T-helper 2 cell treated with Interferon-gamma antibody and Interleukin-4, amounts not matched to agents 100 ng/mL and 5 ng/mL, for 36 hours (primary cell): Measurements from ENCODE around the gene PPP1R13B. TPM values are rescaled to one million over a fixed set of nuclear protein-coding genes. Genes with fewer than 3 reads are reported as not detected.
"Not testable (repeated sequence)": the region's sequence is repeated elsewhere in the genome, so short reads cannot be mapped to it uniquely, and the experiment has no call there.

Source experiments
- intact Hi-C: fragments of 100-400 bp; cut with micrococcal nuclease; formaldehyde crosslinking; loops from one replicate; pipeline ENCODE4 v1.15.1; 2023
- total RNA-seq: library from RNA; stranded (reverse); gene quantifications from 2 replicates; pipeline ENCODE4 v1.2.3, GENCODE V29; 2022

Gene PPP1R13B
- total RNA-seq, 1 donor from 2014 or later, result 8.9 TPM

DNA sequence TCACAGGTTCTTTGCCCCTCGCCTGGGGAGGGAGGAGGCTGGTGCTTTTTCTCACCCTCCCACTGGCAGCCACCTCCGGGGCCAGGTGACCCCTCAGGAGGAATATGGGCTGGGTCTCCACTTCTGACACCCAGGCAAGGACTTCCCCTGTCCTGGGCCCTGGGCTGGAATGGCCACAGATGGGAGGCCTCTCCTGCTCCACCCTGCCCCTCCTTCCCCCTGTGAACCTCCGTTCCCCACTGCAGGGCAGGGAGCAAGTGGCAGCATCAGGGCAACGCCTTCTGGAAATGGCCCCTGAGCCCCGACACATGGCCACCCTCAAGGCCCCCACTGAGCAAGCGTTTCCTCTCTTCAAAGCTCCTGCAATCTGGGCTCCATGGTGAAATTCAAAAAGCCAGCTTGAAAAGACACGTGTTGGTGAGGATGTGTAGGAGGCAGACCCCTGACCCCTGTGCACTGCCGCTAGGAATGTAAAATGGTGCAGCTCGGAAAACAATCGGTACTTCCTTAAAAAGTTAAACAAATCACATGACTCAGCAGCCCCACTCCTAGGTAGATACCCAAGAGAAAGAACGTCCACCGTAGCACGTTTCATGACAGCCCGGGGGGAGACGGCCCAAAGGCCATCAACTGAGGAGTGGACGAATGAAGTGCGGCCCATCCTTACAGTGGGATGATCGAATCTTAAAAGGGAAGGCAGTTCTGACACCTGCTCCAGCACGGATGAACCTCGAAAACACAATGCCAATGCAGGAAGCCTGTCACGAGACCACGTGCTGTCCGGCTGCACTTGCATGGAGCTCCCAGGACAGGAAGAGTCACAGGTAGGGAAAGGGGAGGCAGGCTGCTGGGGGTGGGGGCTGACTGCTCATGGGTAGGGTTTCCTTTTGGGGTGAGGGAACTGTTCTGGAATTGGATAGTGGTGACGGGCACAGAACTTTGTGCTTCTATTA lies 143.7 kb downstream of the PPP1R13B start:
- intact Hi-C loops, result no loop called here

DNA sequence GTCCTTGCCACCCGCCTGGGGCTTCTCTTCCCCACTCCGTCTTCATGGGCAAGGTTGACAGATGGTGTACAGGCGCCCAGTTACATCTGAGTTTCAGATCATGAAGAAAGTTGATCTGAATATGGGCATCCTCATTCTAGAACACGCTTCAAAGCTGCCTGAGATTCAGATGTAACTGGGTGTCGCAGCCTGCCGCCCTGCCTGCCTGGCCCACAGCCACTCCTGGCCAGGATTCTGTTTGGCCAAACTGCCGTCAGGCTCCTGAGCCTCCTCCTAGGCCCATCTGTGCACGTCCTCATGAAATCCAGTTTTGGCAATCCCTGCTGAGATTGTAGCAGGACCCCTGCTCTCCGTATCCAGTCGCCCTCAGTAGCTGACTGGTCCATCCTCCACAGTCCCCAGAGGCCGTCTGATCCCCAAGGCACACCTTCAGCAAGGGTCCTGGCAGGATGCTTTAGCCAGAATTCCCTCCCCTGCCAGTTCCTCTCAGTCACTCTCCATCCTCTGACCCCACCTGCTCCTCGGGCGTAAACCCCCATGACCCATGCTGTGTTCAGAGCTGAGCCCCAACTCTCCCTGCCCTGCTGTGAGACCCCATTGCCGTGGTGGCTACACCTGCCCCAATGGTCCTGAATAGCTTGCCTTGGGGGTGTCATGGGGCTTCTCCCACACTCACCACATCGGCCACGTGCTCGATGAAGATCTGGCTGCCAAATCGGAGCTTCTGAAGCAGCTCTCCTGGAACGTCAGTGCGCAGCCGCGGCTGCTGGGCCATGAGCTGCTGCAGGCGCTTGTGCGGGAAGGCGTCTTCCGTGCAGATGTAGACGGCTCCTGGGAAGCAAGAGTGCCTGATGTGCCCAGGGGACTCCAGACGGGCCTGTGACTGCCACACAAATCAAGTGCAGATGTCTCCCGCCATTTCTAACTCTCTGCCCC lies 144.6 kb downstream of the PPP1R13B start:
- intact Hi-C loops, result no loop called here

DNA sequence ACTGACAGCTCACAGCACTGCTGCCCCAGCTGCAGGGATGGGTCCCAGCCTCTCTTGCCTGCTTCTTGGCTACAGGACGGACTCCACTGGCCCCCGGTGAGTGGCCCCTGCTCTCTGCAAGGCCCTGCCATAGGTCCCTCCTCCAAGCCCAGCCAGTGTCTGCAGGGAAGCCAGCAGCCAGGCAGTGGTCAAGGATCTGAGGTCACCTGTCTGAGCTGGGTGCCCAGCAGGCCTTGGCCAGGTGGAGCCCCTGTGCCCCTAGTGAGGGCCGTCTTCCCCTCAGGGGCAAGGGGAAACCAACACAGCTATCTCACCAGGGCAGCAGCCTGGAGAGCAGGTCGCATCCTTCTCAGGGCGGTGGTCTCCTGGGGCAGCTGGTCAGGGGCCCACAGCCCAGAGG lies 145.3 kb downstream of the PPP1R13B start:
- intact Hi-C loops, result no loop called here

DNA sequence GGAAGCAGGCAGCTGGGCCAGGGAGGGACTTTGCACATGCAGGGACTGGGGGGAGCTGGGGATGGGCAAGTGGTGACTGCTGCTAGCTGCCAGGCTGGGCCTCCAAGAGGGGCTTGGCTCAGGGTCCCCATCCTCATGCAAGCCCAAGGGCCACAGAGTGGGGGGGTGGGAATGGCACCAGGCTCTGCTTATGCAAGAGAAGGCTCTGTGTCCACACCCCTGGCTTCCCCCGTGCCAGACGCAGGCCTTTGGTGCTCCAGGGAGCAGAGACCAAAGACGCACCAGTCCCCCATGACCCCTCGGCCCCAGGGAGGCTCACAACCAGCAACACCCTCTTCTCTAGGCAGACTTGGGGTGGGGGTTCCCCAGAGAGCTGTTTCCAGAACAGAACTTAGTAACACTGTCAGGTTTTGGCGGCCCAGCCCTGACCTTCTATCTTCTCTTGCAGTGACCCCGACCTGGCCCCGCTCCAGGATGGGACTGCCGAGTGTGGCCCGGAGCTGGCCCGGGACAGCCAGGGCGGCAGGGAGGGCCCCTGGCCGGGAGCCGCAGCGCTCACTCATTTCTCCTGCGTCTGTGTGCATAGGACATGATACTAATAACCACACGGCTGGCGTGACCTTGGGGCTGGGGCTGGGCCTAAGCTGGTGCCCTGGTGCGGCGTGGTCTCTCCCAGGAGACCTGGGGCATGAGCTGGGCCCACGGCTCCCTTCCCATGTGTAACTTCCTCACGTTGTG lies 146.5 kb downstream of the PPP1R13B start:
- intact Hi-C loops, result no loop called here

DNA sequence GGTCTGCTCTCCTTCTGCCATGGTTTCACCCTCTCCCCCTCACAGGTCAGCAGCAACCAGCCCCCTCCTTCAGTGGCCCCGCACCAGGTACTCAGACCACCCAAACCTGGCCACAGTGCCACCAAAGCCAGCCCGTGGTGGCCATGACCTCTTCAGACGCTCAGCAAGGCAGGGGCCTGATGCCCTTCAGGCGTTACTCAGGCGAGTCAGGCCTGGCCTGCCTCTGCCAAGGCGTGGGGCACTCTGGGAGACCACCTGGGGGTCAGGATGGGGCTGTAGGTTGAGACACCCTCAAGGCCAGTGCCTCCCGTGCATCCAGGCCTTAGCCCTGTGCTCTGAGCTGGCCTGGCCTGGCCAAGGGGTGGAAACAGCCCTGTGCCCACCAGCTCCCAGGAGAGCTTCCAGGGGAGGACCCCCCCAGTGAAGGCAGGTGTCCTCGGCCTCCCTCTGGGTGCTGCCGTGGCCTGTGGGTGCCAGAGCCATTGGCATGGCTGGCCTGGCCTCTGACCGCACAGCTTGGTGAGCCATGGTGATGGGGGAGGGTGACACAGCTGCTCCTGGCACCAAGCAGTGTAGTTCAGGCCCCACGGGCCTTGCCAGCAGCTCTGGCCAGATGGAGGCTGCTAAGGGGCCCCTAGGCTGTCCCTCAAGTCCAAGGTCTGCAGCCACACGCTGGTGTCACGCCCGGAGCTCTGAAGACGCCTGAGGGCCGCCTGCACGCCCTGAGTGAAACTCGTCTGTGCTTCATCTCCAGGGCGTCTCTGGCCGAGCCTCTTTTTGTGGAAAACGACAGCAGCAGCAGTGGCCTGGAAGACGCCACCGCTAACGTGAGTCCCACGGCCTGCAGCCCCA lies 147.2 kb downstream of the PPP1R13B start:
- intact Hi-C loops, result no loop called here

DNA sequence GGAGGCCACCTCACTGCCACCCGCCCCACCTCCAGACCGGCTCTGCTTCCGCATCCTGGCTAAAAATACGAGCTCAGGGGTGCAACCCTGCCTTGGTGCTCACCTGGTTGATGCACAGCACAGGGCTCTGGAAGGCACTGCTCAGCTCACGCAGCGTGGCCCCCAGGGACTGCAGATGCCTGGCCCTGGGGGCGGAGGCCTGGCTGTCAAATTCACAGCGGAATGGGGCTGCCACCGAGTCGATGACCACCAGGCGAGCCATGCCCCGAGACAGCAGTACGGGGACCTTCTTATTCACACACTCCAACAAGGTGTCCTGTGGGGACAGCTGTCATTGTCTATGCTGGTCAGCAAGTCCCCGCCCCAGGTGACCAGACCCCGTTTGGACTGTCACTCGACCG lies 148.1 kb downstream of the PPP1R13B start:
- intact Hi-C loops, result no loop called here

DNA sequence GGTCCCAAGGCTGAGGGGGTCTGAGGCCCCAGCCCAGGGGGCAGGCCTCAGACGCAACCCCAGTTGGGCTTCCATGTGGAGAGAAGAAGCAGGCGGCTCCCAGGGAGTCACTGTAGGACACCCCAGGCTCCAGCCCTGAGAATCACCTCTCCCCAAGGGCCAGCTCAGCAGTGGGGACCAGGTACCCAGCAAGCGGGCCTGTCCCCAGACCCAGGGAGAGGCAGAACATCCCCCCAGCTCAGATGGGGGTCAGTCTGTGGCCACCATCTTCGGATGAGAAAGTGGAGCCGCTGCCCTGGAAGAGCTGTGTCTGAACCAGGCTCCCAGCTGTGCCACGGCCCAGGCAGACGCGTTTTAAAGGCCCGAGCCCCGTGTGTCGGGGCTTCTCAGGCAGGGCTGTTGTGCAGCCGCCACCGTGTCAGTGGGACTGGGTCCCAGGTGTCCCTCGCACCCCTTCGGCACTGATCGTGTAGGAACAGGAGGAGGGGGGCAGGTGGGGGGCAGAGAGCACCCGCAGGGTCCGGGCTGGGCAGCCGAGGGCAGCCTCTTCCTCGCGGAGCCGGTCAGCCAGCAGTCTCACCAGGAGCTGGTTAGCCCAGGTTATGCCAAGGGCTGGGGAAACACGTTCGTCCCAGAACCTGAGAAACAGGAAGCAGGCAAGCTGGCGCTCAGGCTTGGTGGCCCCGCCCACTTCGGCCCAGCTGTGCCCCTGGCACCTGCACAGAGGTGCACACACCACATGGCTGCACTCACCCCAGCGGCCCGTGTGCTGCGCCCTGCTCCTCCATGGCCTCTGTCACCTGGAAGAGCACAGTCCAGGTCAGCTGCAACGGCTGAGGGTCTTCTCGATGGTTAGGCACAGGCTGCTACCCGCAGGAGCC lies 148.8 kb downstream of the PPP1R13B start:
- intact Hi-C loops, result no loop called here

DNA sequence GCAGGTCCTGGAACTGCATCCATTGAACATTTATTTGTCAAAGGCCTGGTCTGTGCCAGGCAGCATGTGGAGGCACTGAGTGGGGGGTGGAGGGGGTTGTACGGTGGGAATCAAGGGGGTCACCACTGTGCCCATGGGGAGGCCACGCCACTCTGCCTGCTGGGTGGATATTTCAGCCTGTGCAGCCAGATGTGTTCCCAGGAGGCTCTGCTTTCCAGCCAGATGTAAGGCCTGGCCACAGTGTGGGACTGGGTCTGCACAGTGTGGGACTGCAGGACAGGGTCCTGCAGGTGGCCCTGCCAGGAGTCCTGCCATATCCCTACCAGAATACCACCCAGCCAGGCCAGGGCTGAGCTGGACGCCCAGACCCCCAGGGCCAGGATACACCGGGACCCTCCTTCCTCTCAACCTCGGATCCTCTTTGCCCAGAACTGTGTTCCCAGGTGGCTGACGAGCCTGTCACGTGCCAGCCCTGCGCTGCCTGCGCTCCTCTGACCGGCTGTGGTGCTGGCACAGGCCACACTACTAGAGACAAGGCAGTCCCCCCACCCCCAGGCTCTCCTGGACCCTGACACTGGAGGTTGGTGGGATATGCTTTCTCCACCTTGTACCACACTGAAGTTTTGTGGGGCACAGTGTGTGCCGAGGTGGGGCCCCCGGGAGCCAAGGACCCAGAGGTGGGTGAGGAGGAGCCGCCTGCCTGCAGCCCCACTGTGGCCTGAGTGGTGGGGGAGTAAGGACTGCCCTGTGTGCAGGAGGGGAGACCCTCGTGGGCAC lies 149.6 kb downstream of the PPP1R13B start:
- intact Hi-C loops, result no loop called here

DNA sequence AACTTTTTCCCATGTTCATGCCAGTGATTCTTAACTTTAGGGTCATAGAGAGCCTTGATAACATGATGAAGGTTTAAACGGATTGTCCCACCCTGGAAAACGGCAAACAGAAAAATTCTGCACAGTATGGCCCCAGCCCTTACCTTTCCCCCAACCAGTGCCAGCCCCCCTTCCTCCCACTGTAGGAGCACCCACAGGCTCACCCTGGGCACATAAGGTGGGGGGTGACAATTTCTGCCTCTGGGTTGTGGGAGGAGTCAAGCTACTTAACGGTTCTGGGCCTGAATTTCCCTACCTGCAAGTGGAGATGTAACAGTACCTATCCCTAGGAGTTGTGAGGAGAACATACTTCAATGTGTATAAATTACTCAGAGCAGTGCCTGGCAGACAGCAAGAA lies 150.2 kb downstream of the PPP1R13B start:
- intact Hi-C loops, result no loop called here

DNA sequence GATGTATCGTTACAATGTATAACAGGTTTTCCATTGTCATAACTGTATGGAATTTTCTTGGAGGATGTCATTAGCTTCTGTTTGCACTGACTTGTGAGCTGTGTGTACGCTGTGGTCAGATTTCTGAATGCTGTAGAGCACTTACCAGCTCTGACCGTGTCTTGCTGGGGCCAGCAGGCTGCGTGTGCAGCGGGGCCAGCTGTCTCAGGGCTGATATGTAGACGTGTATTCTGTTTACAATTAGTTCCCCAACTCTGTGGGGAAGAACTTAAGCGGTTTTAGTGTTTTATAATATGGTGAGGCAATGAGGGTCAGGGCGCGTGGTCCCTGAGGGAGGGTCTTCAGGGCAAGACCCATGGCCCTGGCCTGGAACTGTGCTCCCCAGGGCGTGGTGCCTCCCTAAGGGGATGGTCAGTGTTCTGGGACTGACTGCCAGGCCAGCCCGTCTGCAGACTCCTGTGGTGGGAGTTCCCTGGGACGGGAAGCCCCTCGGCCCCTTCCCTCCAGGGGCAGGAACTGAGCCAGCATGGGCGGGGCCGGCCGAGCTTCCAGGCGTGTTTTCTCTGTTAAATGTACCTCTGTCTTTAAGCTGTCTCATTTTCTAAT lies 150.8 kb downstream of the PPP1R13B start:
- intact Hi-C loops, result no loop called here

DNA sequence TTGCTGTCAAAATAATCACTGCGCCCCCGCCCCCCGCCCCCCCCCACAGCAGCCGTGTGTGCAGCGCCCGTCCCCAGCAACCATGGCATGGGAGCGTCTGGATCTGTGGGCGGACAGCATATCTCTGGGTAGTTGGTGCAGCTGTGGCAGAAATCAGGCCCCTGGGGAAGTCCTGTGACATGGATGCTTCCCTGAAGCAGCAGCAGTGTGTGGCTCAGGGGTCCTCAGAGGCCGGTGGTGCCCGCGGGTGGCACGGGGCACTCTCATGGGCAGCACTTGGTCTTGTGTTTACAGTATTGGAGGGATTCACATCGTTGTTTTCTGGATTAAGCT lies 151.3 kb downstream of the PPP1R13B start:
- intact Hi-C loops, result no loop called here

DNA sequence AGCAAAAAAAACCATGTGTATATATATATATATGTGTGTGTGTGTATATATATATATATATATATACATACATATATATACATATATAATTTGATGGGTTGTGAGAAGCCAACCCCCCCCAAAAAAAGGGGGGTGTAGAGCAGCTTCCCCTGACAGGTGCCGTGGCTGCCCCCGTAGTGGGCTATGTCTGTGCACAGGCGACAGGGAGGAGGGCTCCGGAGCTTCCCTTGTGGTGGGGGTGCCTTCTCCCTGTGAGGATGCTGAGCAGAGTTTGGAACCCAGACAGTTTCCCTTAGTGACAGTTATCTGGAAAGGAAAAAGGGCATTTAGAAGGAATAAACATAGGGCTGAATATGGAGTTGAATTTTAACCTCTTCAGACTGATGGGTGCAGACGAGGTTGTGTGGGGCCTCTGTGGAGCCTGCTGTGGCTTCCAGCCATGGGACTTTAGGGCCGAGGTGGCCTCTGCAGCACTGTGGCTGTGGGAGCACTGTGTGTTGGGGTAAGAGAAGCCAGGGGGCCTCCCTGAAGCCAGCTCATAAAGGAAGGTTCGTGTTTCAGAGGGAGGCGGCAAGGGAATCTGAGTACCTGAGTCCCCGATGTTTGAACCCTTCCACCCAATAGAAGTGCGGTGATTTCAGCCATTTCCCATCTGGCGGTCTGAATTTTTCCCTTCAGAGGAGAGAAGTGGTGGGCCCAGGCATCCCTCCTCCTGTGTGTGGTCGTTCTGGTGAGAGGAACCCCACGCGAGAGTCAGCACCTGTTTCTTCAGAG lies 151.9 kb downstream of the PPP1R13B start:
- intact Hi-C loops, result no loop called here

DNA sequence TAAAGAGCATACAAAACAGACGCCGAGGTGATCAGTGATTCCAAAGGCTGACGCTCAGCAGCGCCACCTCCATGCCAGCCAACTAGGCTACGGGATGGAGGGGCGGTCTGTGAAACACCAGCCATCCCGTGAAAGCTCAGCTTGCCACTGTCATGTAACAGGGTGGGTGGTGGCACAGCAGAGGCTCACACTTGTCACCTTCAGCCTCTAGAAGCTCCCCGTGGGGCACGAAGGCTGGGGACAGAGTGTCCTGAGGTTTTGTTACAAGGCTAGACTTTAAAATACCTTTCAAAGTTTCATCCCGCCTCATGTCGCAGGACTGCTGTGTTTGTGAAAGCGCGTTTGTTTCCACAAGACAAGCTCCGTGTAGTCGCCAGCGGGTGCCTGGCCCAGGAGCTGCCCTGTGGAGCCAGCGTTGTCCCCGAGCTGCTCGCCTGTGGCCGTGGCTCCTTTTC lies 152.8 kb downstream of the PPP1R13B start:
- intact Hi-C loops, result no loop called here

DNA sequence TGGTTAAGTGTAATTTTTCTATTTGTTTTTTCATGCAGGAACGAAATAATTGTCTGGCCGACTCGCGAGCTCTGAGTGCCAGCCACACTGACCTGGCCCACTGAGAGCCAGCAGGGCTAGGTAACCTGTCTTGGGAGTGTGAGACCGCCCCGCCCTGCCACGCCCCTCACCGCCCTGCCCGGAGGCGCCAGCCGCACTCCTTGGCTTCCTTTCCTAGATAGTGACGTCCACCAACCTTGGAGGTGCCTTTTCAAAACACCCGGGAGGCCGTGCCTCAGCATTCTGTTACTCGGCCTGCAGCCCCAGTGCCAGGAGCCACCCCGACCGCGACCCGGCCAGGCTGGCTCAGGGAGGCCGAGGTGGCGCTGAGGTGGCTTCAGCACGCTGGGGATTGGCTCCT lies 153.9 kb downstream of the PPP1R13B start:
- intact Hi-C loops, result no loop called here

DNA sequence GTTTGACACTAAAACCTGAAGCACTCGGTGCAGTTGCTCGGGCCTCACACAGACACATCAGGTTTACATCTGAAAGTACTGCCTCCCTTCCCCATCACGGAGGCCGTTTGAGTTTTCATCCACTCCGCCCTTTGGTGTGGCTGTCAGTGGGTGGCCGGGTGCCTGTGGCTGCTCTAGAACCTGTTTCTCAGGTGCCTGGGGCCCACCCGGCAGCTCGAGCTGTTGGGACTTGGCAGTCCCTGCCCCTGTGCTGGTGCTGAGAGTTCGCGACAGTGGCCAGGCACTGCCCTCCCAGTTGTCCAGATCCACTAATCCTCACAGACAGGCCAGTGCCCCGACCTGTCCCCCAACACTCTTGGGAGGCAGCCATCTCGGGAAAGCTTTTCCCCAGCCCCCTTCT lies 154.5 kb downstream of the PPP1R13B start:
- intact Hi-C loops, result no loop called here

DNA sequence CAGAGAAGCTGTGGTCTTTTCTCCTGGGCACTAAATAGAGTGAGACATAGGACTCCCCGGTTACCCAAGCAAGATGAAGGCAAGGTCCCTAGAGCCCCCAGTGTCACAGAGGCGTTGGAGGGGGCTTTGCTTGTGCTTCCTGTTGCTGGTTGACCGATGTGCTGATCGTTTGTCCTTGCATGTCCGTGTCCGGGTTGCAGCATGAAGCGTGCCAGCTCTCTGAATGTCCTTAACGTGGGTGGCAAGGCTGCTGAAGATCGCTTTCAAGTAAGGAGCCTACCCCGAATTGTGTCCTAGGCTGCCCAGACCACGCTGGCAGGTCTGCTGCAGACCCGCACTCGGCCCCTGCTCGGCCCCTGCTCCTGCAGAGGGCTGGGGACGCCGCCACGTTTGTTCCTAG lies 155.2 kb downstream of the PPP1R13B start:
- intact Hi-C loops, result no loop called here

DNA sequence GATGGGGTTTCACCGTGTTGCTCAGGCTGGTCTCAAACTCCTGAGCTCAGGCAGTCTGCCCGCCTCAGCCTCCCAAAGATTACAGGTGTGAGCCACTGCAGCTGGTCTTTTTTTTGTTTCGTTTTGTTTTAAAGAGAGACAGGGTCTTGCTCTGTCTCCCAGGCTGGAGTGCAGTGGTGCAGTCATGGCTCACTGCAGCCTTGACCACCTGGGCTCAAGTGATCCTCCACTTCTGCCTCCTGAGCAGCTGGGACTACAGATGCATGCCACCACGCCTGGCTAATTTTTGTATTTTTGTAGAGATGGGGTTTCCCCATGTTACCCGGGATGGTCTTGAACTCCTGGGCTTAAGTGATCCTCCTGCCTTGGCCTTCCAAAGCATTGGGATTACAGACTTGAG lies 155.7 kb downstream of the PPP1R13B start:
- intact Hi-C loops, result not testable (repeated sequence)

DNA sequence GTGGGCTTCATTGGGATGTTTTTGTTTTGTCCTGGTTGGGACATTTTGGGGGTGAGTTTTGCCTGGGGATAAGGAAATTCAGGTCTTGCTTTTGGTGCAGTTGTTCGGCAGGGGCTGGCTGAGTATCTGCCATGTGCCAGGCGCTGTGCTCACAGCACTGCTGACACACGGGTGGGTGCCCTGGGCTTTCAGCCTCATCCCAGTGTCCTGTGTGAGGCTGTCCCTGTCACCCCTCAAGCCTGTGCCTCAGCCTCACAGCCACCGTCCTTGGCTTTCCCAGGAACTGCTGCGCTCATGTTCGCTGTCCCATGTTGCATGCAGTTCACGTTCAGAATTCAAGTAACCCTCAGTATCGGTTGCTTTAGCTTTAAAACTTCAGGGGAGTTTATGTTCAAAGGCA lies 157.0 kb downstream of the PPP1R13B start:
- intact Hi-C loops, result no loop called here
